ENCODE measurements around the gene LYSMD1.

LYSMD1 gene

GRCh38 chr1:151146412-151147131 is 19.1 kb downstream of the LYSMD1 start, which contains the start of gene SEMA6C:
SEMA6C (minus strand) TSS chr1:151146631; CDS start chr1:151142621, 4,010 bp downstream.
- Histone ChIP-seq H2AK5ac (ENCODE audit: low read length) (no peak within 1 kb of the TSS), H3K79me2 (ENCODE audit: control insufficient read depth, insufficient read depth, low read length, poor library complexity) (no peaks in the 10 kb centered on the region), H4K12ac (ENCODE audit: low read depth, low read length) (no peak within 1 kb of the TSS), H4K8ac (ENCODE audit: low read depth, low read length) (no peak within 1 kb of the TSS), H3K4me3 (ENCODE audit: low read depth, low read length) (peak within 1 kb of the TSS; percentile 82), H3K23ac (ENCODE audit: low read length) (no peak within 1 kb of the TSS), H3K4me2 (ENCODE audit: low read length) (peak within 1 kb of the TSS; percentile 92), H3K4me1 (ENCODE audit: control insufficient read depth in 1 of 2, insufficient read depth in 2 of 2, low read length in 2 of 2) (peaks cover 8 to 15% of the 10 kb centered on the region in 2 experiments), H3K36me3 (ENCODE audit: control insufficient read depth in 1 of 2, insufficient read depth in 2 of 2, low read length in 2 of 2) (no peaks in the 10 kb centered on the region), H3K9me3 (ENCODE audit: insufficient read depth, low read depth, low read length) (no peaks in the 10 kb centered on the region), H2BK5ac (ENCODE audit: low read depth, low read length, poor library complexity) (no peak within 1 kb of the TSS), H2BK120ac (ENCODE audit: insufficient read depth, low read length, poor library complexity) (no peak within 1 kb of the TSS), H3K27ac (ENCODE audit: low read depth, low read length) (no peak within 1 kb of the TSS), H4K91ac (ENCODE audit: low read depth, low read length) (no peak within 1 kb of the TSS), H3K14ac (ENCODE audit: low read length) (no peak within 1 kb of the TSS), H3K4ac (ENCODE audit: low read depth, low read length) (no peak within 1 kb of the TSS), H2BK12ac (ENCODE audit: low read length) (no peak within 1 kb of the TSS), H3K27me3 (ENCODE audit: insufficient read depth, low read length) (peaks cover 16% of the 10 kb centered on the region), H3K9ac (ENCODE audit: low read length) (peak within 1 kb of the TSS; percentile 81), H3K79me1 (ENCODE audit: low read length) (peaks cover 2% of the 10 kb centered on the region), H2AFZ (ENCODE audit: insufficient read depth, low read length, poor library complexity) (peak within 1 kb of the TSS; percentile 50), H3K18ac (ENCODE audit: low read length) (no peak within 1 kb of the TSS)
- DNase-seq = peak; percentile 91 to 92
- no CpG with 5 or more reads among the region's 61 CpGs for WGBS (ENCODE audit: extremely low coverage, insufficient coverage, insufficient read length)

- Histone ChIP-seq H3K27me3 (ENCODE audit: insufficient read depth, low read length) (peaks cover 16% of the 10 kb centered on the region), H3K36me3 (ENCODE audit: control insufficient read depth in 1 of 2, insufficient read depth in 2 of 2, low read length in 2 of 2) (no peaks in the 10 kb centered on the region), H4K91ac (ENCODE audit: low read depth, low read length) (no peak overlapping the region), H3K27ac (ENCODE audit: low read depth, low read length) (no peak overlapping the region), H2AK5ac (ENCODE audit: low read length) (no peak overlapping the region), H3K9me3 (ENCODE audit: insufficient read depth, low read depth, low read length) (no peaks in the 10 kb centered on the region), H2BK120ac (ENCODE audit: insufficient read depth, low read length, poor library complexity) (no peak overlapping the region), H3K9ac (ENCODE audit: low read length) (peak overlapping the region; percentile 52), H3K14ac (ENCODE audit: low read length) (no peak overlapping the region), H3K4ac (ENCODE audit: low read depth, low read length) (no peak overlapping the region), H2BK12ac (ENCODE audit: low read length) (no peak overlapping the region), H3K23ac (ENCODE audit: low read length) (no peak overlapping the region), H3K4me2 (ENCODE audit: low read length) (peak overlapping the region; percentile 92), H3K4me1 (ENCODE audit: control insufficient read depth in 1 of 2, insufficient read depth in 2 of 2, low read length in 2 of 2) (peaks cover 8 to 15% of the 10 kb centered on the region in 2 experiments), H2AFZ (ENCODE audit: insufficient read depth, low read length, poor library complexity) (peak overlapping the region; percentile 50), H3K79me1 (ENCODE audit: low read length) (peaks cover 2% of the 10 kb centered on the region), H3K79me2 (ENCODE audit: control insufficient read depth, insufficient read depth, low read length, poor library complexity) (no peaks in the 10 kb centered on the region), H3K4me3 (ENCODE audit: low read depth, low read length) (peak overlapping the region; percentile 82), H4K8ac (ENCODE audit: low read depth, low read length) (no peak overlapping the region), H4K12ac (ENCODE audit: low read depth, low read length) (no peak overlapping the region), H2BK5ac (ENCODE audit: low read depth, low read length, poor library complexity) (no peak overlapping the region), H3K18ac (ENCODE audit: low read length) (no peak overlapping the region)
- WGBS (ENCODE audit: extremely low coverage, insufficient coverage, insufficient read length) = no CpG with 5 or more reads among the region's 26 CpGs
- DNase-seq = no peak
These were observed 19.7 kb downstream of the LYSMD1 start for GRCh38 chr1:151146072-151146411.

- Histone ChIP-seq H4K8ac (ENCODE audit: low read depth, low read length) (no peak overlapping the region), H3K14ac (ENCODE audit: low read length) (no peak overlapping the region)
- WGBS (ENCODE audit: extremely low coverage, insufficient coverage, insufficient read length) = no CpG with 5 or more reads among the region's 43 CpGs
These were observed 20.2 kb downstream of the LYSMD1 start for GRCh38 chr1:151145304-151146071.

GRCh38 chr1:151144474-151145303 is 21.0 kb downstream of the LYSMD1 start:
- Histone ChIP-seq H3K4me1 (ENCODE audit: control insufficient read depth in 1 of 2, insufficient read depth in 2 of 2, low read length in 2 of 2) (peaks cover 8 to 15% of the 10 kb centered on the region in 2 experiments), H3K4me3 (ENCODE audit: low read depth, low read length) (no peak overlapping the region), H2BK5ac (ENCODE audit: low read depth, low read length, poor library complexity) (no peak overlapping the region), H2AFZ (ENCODE audit: insufficient read depth, low read length, poor library complexity) (no peak overlapping the region), H3K9ac (ENCODE audit: low read length) (no peak overlapping the region), H3K27ac (ENCODE audit: low read depth, low read length) (no peak overlapping the region), H3K4ac (ENCODE audit: low read depth, low read length) (no peak overlapping the region), H3K36me3 (ENCODE audit: control insufficient read depth in 1 of 2, insufficient read depth in 2 of 2, low read length in 2 of 2) (no peaks in the 10 kb centered on the region), H2BK120ac (ENCODE audit: insufficient read depth, low read length, poor library complexity) (no peak overlapping the region), H3K4me2 (ENCODE audit: low read length) (no peak overlapping the region), H4K12ac (ENCODE audit: low read depth, low read length) (no peak overlapping the region), H3K9me3 (ENCODE audit: insufficient read depth, low read depth, low read length) (no peaks in the 10 kb centered on the region), H3K18ac (ENCODE audit: low read length) (no peak overlapping the region), H4K91ac (ENCODE audit: low read depth, low read length) (no peak overlapping the region), H3K79me1 (ENCODE audit: low read length) (peaks cover 2% of the 10 kb centered on the region), H3K79me2 (ENCODE audit: control insufficient read depth, insufficient read depth, low read length, poor library complexity) (no peaks in the 10 kb centered on the region), H2BK12ac (ENCODE audit: low read length) (no peak overlapping the region), H4K8ac (ENCODE audit: low read depth, low read length) (no peak overlapping the region), H2AK5ac (ENCODE audit: low read length) (no peak overlapping the region), H3K23ac (ENCODE audit: low read length) (no peak overlapping the region), H3K14ac (ENCODE audit: low read length) (no peak overlapping the region), H3K27me3 (ENCODE audit: insufficient read depth, low read length) (peaks cover 16% of the 10 kb centered on the region)
- WGBS (ENCODE audit: extremely low coverage, insufficient coverage, insufficient read length) = no CpG with 5 or more reads among the region's 7 CpGs
- DNase-seq = no peak

More at GRCh38 chr1:151145304-151146071, 20.2 kb downstream of the LYSMD1 start:
- Histone ChIP-seq H3K4me2 (ENCODE audit: low read length) (peak overlapping the region; percentile 92), H3K4ac (ENCODE audit: low read depth, low read length) (no peak overlapping the region), H4K12ac (ENCODE audit: low read depth, low read length) (no peak overlapping the region), H2BK12ac (ENCODE audit: low read length) (no peak overlapping the region), H3K23ac (ENCODE audit: low read length) (no peak overlapping the region), H3K36me3 (ENCODE audit: control insufficient read depth in 1 of 2, insufficient read depth in 2 of 2, low read length in 2 of 2) (no peaks in the 10 kb centered on the region), H3K79me2 (ENCODE audit: control insufficient read depth, insufficient read depth, low read length, poor library complexity) (no peaks in the 10 kb centered on the region), H2BK5ac (ENCODE audit: low read depth, low read length, poor library complexity) (no peak overlapping the region), H4K91ac (ENCODE audit: low read depth, low read length) (no peak overlapping the region), H2BK120ac (ENCODE audit: insufficient read depth, low read length, poor library complexity) (no peak overlapping the region), H3K4me1 (ENCODE audit: control insufficient read depth in 1 of 2, insufficient read depth in 2 of 2, low read length in 2 of 2) (peaks cover 8 to 15% of the 10 kb centered on the region in 2 experiments), H2AFZ (ENCODE audit: insufficient read depth, low read length, poor library complexity) (peak overlapping the region; percentile 50), H3K9ac (ENCODE audit: low read length) (no peak overlapping the region), H3K4me3 (ENCODE audit: low read depth, low read length) (peak overlapping the region; percentile 82), H2AK5ac (ENCODE audit: low read length) (no peak overlapping the region), H3K79me1 (ENCODE audit: low read length) (peaks cover 2% of the 10 kb centered on the region), H3K27me3 (ENCODE audit: insufficient read depth, low read length) (peaks cover 16% of the 10 kb centered on the region), H3K9me3 (ENCODE audit: insufficient read depth, low read depth, low read length) (no peaks in the 10 kb centered on the region), H3K18ac (ENCODE audit: low read length) (no peak overlapping the region), H3K27ac (ENCODE audit: low read depth, low read length) (no peak overlapping the region)
- peak in 1 of 2 donors; percentile 26 for DNase-seq

All from trophoblast cell (in vitro differentiated cells and primary cell).